HG02870 (cell line): ENCODE results near the gene OR2T5.
"Not testable (repeated sequence)": the region's sequence is repeated elsewhere in the genome, so short reads cannot be mapped to it uniquely, and the experiment has no call there.

Source experiments
- ATAC-seq: cut with Tn5 transposase; IDR thresholded peaks from one replicate; pipeline ENCODE4 v1.9.1; 2021; ENCODE audit warnings: mild to moderate bottlenecking, moderate library complexity; ENCODE audit not compliant: unreplicated experiment

Gene OR2T5

GRCh38 chr1:248500305-248501035 lies 12.1 kb downstream of the OR2T5 start:
- not testable (repeated sequence) for ATAC-seq

GRCh38 chr1:248507773-248508172 lies 19.4 kb downstream of the OR2T5 start, which contains the start of gene OR2G6:
OR2G6 (plus strand) TSS chr1:248508073; CDS start chr1:248521647, 13,574 bp downstream.
- ATAC-seq, result not testable (repeated sequence)

DNA sequence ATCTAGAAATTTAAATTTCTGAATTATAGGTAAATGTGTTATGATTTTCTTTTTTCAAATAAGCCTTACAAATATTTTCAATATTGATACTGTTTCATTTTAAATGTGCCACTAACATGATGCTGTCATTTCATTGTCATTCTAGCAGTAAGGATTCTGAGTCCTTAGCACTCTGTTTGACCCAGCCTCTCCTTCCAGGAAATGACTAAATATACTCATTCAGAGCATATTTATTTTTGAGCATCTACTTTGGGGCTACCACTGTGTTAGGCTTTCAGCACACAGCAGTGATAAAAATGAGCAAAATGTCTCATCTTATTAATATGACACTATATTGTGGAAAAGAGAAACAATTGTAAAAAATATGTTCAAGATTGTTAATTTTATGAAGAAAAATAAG lies 21.8 kb downstream of the OR2T5 start:
- not testable (repeated sequence) for ATAC-seq

DNA sequence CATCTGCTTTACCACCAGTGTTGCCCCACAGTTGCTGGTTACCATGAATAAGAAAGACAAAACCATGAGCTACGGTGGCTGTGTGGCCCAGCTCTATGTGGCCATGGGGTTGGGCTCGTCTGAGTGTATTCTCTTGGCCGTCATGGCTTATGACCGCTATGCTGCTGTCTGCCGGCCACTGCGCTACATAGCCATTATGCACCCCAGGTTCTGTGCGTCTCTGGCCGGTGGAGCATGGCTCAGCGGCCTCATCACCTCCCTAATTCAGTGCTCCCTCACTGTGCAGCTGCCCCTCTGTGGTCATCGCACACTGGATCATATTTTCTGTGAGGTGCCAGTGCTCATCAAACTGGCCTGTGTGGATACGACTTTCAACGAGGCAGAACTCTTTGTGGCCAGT lies 33.5 kb downstream of the OR2T5 start:
- ATAC-seq, result no peak

GRCh38 chr1:248537449-248537848 lies 49.1 kb downstream of the OR2T5 start:
- ATAC-seq, result not testable (repeated sequence)
